ENCODE results near the gene EEF2KMT.
"Not testable (repeated sequence)": the region's sequence is repeated elsewhere in the genome, so short reads cannot be mapped to it uniquely, and the experiment has no call there.

Gene EEF2KMT

GRCh38 chr16:5070431-5071186 is 27.0 kb downstream of the EEF2KMT start:
- DNase-seq = no peak

DNA sequence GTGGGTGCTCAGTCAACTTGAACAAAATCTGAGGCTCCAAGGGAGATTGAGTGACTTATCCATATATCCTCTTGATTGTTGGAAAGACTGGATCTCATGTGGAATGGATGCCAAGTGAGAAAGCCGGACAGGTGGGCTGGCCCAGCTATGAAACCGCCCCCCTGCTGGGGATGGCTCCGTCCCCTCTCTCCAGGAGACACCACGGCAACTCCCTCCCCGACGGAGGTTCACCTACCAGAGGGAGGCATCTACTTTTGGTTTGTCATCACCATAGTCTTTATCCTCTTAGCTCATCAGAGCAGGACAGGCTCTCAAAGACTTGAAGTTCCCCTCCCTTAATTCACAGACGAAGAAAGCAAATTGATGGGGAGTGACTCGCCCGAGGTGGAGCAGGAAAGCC is 27.7 kb downstream of the EEF2KMT start:
- DNase-seq = no peak

GRCh38 chr16:5069048-5069447 is 28.5 kb downstream of the EEF2KMT start:
- DNase-seq = no peak

GRCh38 chr16:5066511-5066910 is 31.1 kb downstream of the EEF2KMT start:
- DNase-seq = no peak

GRCh38 chr16:5065813-5066212 is 31.8 kb downstream of the EEF2KMT start, which contains the start of gene C16orf89:
TSS of gene C16orf89 (minus strand) at chr16:5065956. CDS start at chr16:5065908, 48 bp downstream.
- DNase-seq = no peak

- no peak for DNase-seq
These were observed 32.3 kb downstream of the EEF2KMT start for GRCh38 chr16:5065326-5065725.

DNA sequence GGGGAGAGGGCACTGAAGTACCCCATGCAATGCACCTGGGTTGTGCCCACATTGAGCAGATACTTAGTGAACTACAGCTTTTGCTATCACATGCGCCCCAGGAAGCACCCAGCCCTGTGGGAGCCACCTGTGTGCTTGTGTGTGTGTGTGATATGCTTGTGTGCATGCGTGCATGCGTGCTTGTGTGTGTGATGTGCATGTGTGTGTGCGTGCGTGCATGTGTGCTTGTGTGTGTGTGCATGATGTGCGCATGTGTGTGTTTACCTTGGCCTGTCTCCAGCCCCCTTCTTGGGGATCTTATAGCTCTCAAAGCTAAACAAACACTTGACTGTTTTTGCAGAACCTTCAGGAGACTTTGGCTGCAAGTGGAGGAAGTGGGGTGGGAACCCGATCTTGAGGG is 32.7 kb downstream of the EEF2KMT start:
- DNase-seq = no peak

GRCh38 chr16:5062790-5063765 is 34.5 kb downstream of the EEF2KMT start:
- no peak for DNase-seq

GRCh38 chr16:5062051-5062450 is 35.5 kb downstream of the EEF2KMT start:
- no peak for DNase-seq

DNA sequence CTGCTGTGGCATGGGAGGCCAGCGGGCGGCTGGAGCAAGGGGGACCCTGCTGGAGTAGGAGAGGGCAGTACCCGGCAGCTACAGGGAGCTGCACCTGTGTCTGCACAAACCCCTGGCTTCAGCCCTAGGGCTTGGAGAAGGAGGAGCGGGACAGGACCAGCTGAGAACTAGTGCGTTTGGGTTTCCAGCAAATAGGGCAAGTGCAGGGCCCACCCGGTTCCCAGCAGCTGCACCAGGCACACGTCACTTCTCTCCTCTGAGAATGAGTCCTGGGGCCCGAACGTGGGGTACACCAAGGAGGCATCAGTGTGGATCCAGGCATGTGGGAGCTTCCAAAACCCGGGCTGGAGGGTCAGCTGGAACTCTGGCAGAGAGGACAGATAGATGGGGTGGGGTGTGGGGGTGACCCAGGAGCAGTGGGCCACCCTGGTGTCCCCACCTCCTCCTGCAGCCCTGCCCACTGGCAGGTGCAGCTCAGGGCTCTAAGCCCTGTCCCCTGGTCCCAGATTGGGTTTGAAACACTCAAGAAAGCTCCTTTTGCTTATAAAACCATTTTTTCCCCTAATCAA is 37.4 kb downstream of the EEF2KMT start:
- DNase-seq = no peak

GRCh38 chr16:5059386-5060072 is 38.1 kb downstream of the EEF2KMT start:
- DNase-seq = no peak

GRCh38 chr16:5058476-5058875 is 39.1 kb downstream of the EEF2KMT start:
- DNase-seq = no peak

DNA sequence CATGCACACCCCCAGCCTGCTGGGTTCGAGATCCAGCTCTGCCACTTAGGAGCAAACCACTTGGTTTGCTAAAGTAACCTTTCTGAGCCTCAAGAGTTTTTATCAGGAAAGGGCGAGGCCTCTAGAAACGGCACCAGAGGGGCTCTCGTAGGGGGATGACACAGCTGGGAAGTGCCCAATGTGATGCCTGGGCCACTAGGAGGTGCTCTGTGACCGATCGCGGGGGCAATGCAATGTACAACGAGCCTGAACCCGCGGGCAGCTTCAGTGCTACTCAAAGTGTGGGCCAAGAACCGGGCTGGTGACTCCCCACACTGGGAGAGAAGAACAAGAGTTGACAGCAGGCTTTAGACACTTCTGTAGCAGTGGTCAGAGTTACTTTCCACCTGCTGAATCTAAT is 41.2 kb downstream of the EEF2KMT start:
- DNase-seq = peak; percentile 23 to 29

- DNase-seq = no peak
These were observed 42.4 kb downstream of the EEF2KMT start for GRCh38 chr16:5054876-5055865.

DNA sequence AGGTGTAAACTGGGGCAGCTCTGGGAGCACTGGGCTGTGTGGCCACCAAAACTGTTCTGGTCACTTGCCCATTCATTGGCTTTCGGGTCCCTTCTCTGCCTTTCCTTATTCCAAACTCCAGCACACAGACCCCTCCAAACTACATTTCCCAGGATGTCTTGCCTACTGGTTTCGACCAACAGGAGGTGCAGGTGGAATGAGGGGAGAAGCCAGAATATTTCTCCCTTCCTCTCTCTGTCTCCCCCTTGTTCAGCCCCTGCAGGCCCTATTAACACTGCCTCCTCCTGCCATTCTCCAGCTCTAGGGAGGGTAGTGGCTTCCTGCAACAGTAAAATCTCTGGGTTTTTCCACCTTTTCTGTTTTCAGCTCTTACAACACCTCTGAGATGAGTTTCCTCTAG is 50.7 kb downstream of the EEF2KMT start:
- no peak for DNase-seq

DNA sequence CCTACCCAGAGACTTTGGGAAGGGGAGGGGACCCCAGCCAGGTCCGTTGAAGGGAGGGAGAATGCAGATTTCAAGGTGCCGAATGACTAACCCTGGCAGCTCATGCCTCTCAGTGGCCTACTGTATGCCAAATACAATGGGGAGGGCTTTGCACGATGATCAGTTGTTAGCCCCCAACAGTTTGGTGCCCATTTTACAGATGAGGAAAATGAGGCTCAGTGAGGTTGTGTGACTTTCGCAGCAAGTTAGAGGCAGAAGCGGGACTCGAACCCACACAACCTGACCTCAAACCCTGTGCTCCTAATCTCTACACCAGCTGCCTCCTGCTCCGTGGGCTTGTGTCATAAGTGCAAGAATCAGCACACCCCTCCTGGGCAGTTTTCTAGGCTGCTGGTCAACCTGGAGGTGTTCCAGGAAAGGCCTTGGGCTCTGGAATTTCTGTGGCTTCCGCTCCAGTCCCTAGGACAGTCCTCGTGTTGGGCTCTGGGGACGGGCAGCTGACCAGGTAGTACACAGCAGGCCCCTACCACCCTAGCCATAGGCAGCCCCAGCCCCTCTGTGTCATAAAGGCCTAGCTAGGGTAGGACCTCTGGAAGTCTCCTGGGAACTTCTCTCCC is 52.0 kb downstream of the EEF2KMT start:
- no peak for DNase-seq

DNA sequence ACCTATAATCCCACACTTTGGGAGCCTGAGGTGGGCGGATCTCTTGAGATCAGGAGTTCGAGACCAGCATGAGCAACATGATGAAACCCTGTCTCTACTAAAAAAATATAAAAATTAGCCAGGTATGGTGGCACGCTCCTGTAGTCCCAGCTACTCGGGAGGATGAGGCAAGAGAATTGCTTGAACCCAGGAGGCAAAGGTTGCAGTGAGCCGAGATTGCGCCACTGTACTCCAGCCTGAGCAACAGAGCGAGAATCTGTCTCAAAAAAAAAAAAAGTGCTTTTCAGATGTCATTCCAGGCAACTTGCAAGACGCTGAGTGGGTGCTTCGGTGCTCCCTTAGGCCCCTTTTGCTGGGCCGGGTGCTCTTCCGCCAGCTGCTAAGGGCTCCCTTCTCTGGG is 53.0 kb downstream of the EEF2KMT start:
- DNase-seq = not testable (repeated sequence)

GRCh38 chr16:5044011-5044540 is 53.5 kb downstream of the EEF2KMT start:
- DNase-seq = no peak

DNA sequence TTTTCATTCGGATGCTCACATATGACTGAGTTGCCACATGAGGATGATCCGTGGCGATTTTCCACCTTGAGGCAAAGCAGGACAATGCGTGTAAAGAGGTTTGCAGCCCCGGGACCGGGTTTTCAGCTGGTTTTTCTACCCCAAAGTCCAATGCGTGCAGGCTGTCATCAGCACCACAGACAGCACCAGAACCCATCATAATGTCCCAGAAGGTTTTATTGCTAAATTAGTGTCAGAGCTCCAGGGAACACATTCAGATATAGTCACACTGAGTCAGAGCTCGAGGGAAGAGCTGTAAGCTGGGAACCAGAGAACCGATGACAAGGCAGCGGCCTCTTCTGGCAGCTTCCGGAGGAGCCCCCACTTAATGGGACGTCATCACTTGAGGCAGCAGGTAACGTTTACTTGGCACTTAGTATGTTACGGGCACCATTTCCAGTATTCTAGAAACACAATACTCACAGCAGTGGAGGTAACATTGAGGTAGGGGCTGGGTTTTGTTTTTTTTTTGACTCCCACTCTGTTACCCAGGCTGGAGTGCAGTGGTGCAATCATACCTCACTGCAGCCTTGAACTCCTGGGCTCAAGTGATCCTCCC is 54.9 kb downstream of the EEF2KMT start:
- DNase-seq = no peak

DNA sequence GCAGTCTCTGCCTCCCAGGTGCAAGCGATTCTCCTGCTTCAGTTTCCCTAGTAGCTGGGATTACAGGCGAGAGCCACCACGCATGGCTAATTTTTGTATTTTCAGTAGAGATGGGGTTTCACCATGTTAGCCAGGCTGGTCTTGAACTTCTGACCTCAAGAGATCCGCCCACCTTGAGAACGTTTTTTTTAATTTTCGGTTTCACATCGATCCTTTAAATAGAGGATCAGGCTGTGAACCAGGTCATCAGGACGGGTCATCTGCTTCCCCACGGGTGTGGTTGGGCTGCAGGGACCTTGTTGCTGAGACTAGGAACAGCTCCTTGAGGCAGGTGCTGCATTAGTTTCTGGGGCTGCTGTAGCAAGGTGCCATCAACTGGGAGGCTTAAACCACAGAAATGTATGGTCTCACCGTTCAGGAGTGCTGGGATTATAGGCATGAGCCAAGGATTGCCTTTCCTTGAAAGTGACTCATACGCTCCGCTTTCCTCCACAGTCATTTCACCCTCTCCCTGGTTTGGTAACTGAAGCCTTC is 55.9 kb downstream of the EEF2KMT start:
- DNase-seq = no peak

All from activated CD4-positive, alpha-beta T cell treated with anti-CD3 and anti-CD28 coated beads, Interleukin-2, amount 50 U/mL, for 4 hours (primary cell).